Uterus (tissue), 4 donors: Measurements from ENCODE around the gene TMC4. TPM values are rescaled to one million over a fixed set of nuclear protein-coding genes. Genes with fewer than 3 reads are reported as not detected.
A peak's percentile ranks its signal among the peaks of the same experiment; 100 is the strongest.

ENCODE experiments used
- DNase-seq, 2 donors: peaks; one replicate each; pipeline ENCODE4 v3.0.0-alpha.2; 2019 to 2020
- H3K27ac ChIP-seq, 2 donors: fragments of 200-600 bp; sonication (generic); 1 replicate in 1 of 2; 2 replicates in 1 of 2; pipeline ENCODE4 v1.5.1; 2016 to 2018
- H3K27me3 ChIP-seq, 2 donors: fragments of 200-600 bp; sonication (generic); one replicate each; pipeline ENCODE4 v1.5.1; 2018 to 2019; ENCODE audit warnings: control low read depth in 1 of 2
- H3K36me3 ChIP-seq, 2 donors: fragments of 200-600 bp; sonication (generic); one replicate each; pipeline ENCODE4 v1.5.1; 2019; ENCODE audit warnings: control low read depth in 1 of 2
- H3K4me1 ChIP-seq, 2 donors: fragments of 200-600 bp; sonication (generic); one replicate each; pipeline ENCODE4 v1.5.1; 2018 to 2019; ENCODE audit warnings: control low read depth in 1 of 2
- H3K4me3 ChIP-seq, 2 donors: fragments of 200-600 bp; sonication (generic); 1 replicate in 1 of 2; 2 replicates in 1 of 2; pipeline ENCODE4 v1.5.1; 2018 to 2019; ENCODE audit warnings: mild to moderate bottlenecking in 1 of 2
- H3K9me3 ChIP-seq, 2 donors: fragments of 200-600 bp; sonication (generic); one replicate each; pipeline ENCODE4 v1.5.1; 2019; ENCODE audit warnings: control low read depth in 1 of 2
- CTCF ChIP-seq, 4 experiments: fragments of 200-600 bp in 2 of 4; fragments of 450-650 bp in 2 of 4; sonication (generic) in 2 of 4; IDR thresholded peaks; one replicate each; pipeline ENCODE4 v1.5.1; 2016 to 2019; ENCODE audit warnings: antibody characterized with exemption in 4 of 4, mild to moderate bottlenecking in 2 of 4, moderate library complexity in 1 of 4
- POLR2A ChIP-seq, 2 donors: fragments of 450-650 bp; IDR thresholded peaks; one replicate each; pipeline ENCODE4 v1.6.1; 2016; ENCODE audit warnings: antibody characterized with exemption in 2 of 2, mild to moderate bottlenecking in 1 of 2, moderate library complexity in 1 of 2
- intact Hi-C: fragments of 100-400 bp; cut with DNase I; formaldehyde crosslinking; loops from one replicate; pipeline ENCODE4 v1.15.1; 2023; ENCODE audit warnings: low total_unique reads
- total RNA-seq, 4 donors: library from RNA; depleted of rRNA in 3 of 4; stranded (reverse); fragments of >200 nt in 3 of 4; gene quantifications; one replicate each; pipeline versions ENCODE4 v1.1.0 to v1.2.4, GENCODE V29; 2014 to 2023
- donor health status: DM: yes; HTN: yes; CAD: no.

The TMC4 gene
- total RNA-seq, 4 donors from 2014 or later: 1.3 to 31.0 (median 3.0) TPM; not detected in 1

- Histone ChIP-seq H3K4me3 (no peak overlapping the region), H3K9me3 (no peaks in the 10 kb centered on the region), H3K4me1 (no peaks in the 10 kb centered on the region), H3K27ac (no peak overlapping the region), H3K36me3 (no peaks in the 10 kb centered on the region), H3K27me3 (no peaks in the 10 kb centered on the region)
- intact Hi-C loops: no loop called here
- no peak for TF ChIP-seq CTCF (IDR thresholded peaks at IDR 0.05)
- no peak for TF ChIP-seq POLR2A (IDR thresholded peaks at IDR 0.05)
- DNase-seq: no peak
These were observed 49.3 kb downstream of the TMC4 start for GRCh38 chr19:54123682-54124081.

- Histone ChIP-seq H3K4me3 (no peak overlapping the region), H3K9me3 (no peaks in the 10 kb centered on the region), H3K27ac (no peak overlapping the region), H3K4me1 (peaks cover 0 to 5% of the 10 kb centered on the region in 2 donors), H3K36me3 (no peaks in the 10 kb centered on the region), H3K27me3 (no peaks in the 10 kb centered on the region)
- no peak for DNase-seq
- TF ChIP-seq POLR2A (IDR thresholded peaks at IDR 0.05) (no peak), CTCF (IDR thresholded peaks at IDR 0.05) (no peak)
- intact Hi-C loops: no loop called here
These were observed 51.7 kb downstream of the TMC4 start for GRCh38 chr19:54121259-54121658.

- Histone ChIP-seq H3K4me3 (peak within 1 kb of the TSS; percentile 69 to 96), H3K9me3 (no peaks in the 10 kb centered on the region), H3K27ac (peak within 1 kb of the TSS; percentile 90 to 94), H3K36me3 (no peaks in the 10 kb centered on the region), H3K27me3 (no peaks in the 10 kb centered on the region), H3K4me1 (peaks cover 6 to 9% of the 10 kb centered on the region in 2 donors)
- intact Hi-C loops: no loop called here
- DNase-seq: peak; percentile 96 to 99
- TF ChIP-seq CTCF (IDR thresholded peaks at IDR 0.05) (no peak), POLR2A (IDR thresholded peaks at IDR 0.05) (peak in 1 of 2 donors; percentile 59)
These were observed 57.6 kb downstream of the TMC4 start, which contains the start of the genes PRPF31 and TFPT for GRCh38 chr19:54115109-54116063. Gene PRPF31 (plus strand): TSS chr19:54115754. CDS start chr19:54118279, 2,525 bp downstream. Gene TFPT (minus strand): TSS chr19:54115657. CDS start chr19:54115269, 388 bp downstream.

GRCh38 chr19:54114340-54115108 is 58.4 kb downstream of the TMC4 start:
- Histone ChIP-seq H3K27me3 (no peaks in the 10 kb centered on the region), H3K9me3 (no peaks in the 10 kb centered on the region), H3K36me3 (no peaks in the 10 kb centered on the region), H3K27ac (peak overlapping the region; percentile 90 to 94), H3K4me1 (peaks cover 6 to 9% of the 10 kb centered on the region in 2 donors), H3K4me3 (peak overlapping the region; percentile 69 to 96)
- intact Hi-C loops: no loop called here
- TF ChIP-seq CTCF (IDR thresholded peaks at IDR 0.05): no peak
- DNase-seq: no peak

Other genes with a start within 250 kb of the TMC4 start
- under 1 TPM in 2 of 4 donors, not detected in 2; 0.21 to 0.24 TPM for gene CACNG8, start 210.2 kb downstream of the TMC4 start, total RNA-seq
- 1 to 10 TPM in 1 of 4 donors, under 1 TPM in 1, not detected in 2; 0.55 to 1.7 TPM for gene CACNG6, start 181.5 kb downstream of the TMC4 start, total RNA-seq
- not detected for gene VSTM1, start 109.3 kb downstream of the TMC4 start, total RNA-seq
- not detected for gene TARM1, start 91.8 kb downstream of the TMC4 start, total RNA-seq
- gene OSCAR, start 72.4 kb downstream of the TMC4 start, total RNA-seq: 1 to 10 TPM in 1 of 4 donors, under 1 TPM in 1, not detected in 2; 0.91 to 6.5 TPM
- 10 to 100 TPM in 1 of 4 donors, 1 to 10 TPM in 2, not detected in 1; 4.7 to 65.8 (median 5.5) TPM for gene NDUFA3, start 70.3 kb downstream of the TMC4 start, total RNA-seq
- 10 to 100 TPM in 2 of 4 donors, 1 to 10 TPM in 1, under 1 TPM in 1; 0.88 to 37.1 (median 9.9) TPM for gene TFPT, start 57.5 kb downstream of the TMC4 start, total RNA-seq
- 10 to 100 TPM; 17.9 to 97.3 (median 52.6) TPM for gene PRPF31, start 57.4 kb downstream of the TMC4 start, total RNA-seq
- gene CNOT3, start 35.4 kb downstream of the TMC4 start, total RNA-seq: 10 to 100 TPM in 2 of 4 donors, 1 to 10 TPM in 1, under 1 TPM in 1; 0.88 to 41.6 (median 9.9) TPM
- gene LENG1, start 13.4 kb downstream of the TMC4 start, total RNA-seq: 10 to 100 TPM in 2 of 4 donors, 1 to 10 TPM in 2; 3.7 to 52.8 (median 23.8) TPM
- gene MBOAT7, start 16.4 kb upstream of the TMC4 start, total RNA-seq: 10 to 100 TPM in 3 of 4 donors, 1 to 10 TPM in 1; 5.3 to 47.8 (median 19.2) TPM
- 10 to 100 TPM; 13.1 to 66.4 (median 32.2) TPM for gene TSEN34, start 18.1 kb upstream of the TMC4 start, total RNA-seq
- 1,000 to 10,000 TPM; 1,240 to 3,586 (median 2,088) TPM for gene RPS9, start 27.7 kb upstream of the TMC4 start, total RNA-seq
- gene LILRB3, start 49.8 kb upstream of the TMC4 start, total RNA-seq: 1 to 10 TPM in 2 of 4 donors, not detected in 2; 3.0 to 5.3 TPM
- 1 to 10 TPM in 2 of 4 donors, not detected in 2; 1.0 to 1.7 TPM for gene LILRA6, start 69.6 kb upstream of the TMC4 start, total RNA-seq
- gene LILRB5, start 84.1 kb upstream of the TMC4 start, total RNA-seq: 1 to 10 TPM in 3 of 4 donors, not detected in 1; 3.2 to 3.7 (median 3.7) TPM
- 1 to 10 TPM in 3 of 4 donors, under 1 TPM in 1; 0.41 to 4.2 (median 1.7) TPM for gene LILRB2, start 108.0 kb upstream of the TMC4 start, total RNA-seq
- gene LILRA5, start 140.0 kb upstream of the TMC4 start, total RNA-seq: 1 to 10 TPM in 2 of 4 donors, under 1 TPM in 1, not detected in 1; 0.35 to 9.7 (median 2.8) TPM
- not detected for gene LILRA4, start 166.0 kb upstream of the TMC4 start, total RNA-seq
- gene LAIR1, start 191.8 kb upstream of the TMC4 start, total RNA-seq: 10 to 100 TPM in 2 of 4 donors, 1 to 10 TPM in 2; 1.0 to 64.7 (median 9.5) TPM
- 10 to 100 TPM in 1 of 4 donors, 1 to 10 TPM in 1, not detected in 2; 1.9 to 10.2 TPM for gene TTYH1, start 242.3 kb upstream of the TMC4 start, total RNA-seq